GM21367 (cell line): ENCODE measurements around the gene NDE1.

Experiments used
- ATAC-seq: cut with Tn5 transposase; IDR thresholded peaks from one replicate; pipeline ENCODE4 v1.9.1; 2021; ENCODE audit not compliant: unreplicated experiment

NDE1 gene

GRCh38 chr16:15764112-15764511 is 114.1 kb downstream of the NDE1 start:
- ATAC-seq = no peak

- ATAC-seq = no peak
Observed at GRCh38 chr16:15765116-15765515, 115.1 kb downstream of the NDE1 start.

- peak; percentile 83 for ATAC-seq
Observed at GRCh38 chr16:15765880-15766279, 115.8 kb downstream of the NDE1 start.

- ATAC-seq = no peak
Observed at GRCh38 chr16:15766918-15767317, 116.9 kb downstream of the NDE1 start.

DNA sequence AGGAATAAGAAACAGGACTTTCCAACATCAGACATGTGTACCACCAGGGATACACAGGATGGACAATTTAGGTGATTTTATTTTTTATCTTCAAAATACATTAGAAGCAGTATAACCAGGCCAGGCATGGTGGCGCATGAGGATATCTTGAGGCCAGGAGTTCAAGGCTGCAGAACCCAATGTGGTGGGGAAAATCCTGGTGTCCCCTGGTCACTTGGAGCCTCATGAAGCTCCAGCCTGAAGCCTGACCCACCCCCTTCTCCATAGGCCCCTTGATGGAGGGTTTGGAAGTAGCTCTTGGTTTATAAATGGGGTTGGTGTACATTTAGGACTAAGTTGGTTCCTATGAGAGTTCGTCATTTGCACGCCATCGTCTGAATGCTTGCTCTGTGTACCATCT is 118.2 kb downstream of the NDE1 start:
- no peak for ATAC-seq

DNA sequence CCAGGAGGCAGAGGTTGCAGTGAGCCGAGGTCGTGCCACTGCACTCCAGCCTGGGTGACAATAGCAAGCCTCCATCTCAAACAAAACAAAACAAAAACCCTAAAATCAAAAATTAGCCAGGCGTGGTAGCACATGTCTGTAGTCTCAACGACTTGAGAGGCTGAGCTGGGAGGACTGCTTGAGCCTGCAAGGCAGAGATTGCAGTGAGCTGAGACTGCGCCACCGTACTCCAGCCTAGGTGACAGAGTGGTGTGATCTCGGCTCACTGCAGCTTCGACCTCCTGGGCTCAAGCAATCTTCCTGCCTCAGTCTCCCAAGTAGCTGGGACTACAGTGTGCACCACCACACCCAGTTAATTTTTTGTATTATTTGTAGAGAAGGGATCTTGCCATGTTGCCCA is 119.2 kb downstream of the NDE1 start:
- no peak for ATAC-seq

DNA sequence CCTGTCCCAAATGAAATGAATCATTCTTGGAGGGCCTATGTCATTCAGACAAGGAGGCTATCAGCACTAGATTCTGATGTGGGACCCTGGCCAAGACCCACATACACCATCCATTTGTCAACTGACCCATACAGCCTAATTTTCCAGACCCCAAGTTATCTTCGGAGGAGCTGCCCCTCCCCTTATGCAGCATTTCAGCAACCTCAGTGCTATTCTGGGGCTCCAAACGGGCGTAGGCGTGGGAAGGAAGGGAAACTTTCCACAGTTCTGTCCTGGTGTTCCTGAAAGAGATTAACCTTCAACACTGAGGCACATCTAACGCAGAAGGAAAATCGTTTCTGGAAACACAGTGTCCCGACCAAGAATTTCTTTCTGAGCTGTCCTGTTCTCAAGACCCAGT is 120.1 kb downstream of the NDE1 start:
- no peak for ATAC-seq

DNA sequence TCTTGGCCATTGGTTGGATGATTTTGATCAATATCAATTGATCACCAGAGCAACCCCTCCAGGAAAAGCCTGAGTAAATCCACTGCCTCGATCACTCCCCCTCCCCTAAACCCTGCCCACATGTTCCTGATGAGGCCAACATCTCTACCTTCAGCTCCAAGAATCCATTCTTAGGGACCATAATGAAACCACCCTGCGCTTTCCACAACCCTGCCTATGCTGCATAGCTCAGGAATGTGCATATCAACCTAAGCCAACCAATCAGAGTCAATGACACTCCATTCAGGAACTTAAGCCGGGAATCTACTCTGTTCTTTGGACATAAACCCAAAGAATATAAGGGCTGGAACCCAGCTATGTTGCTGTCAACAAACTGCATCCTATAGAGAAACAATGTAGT is 120.5 kb downstream of the NDE1 start:
- no peak for ATAC-seq

- no peak for ATAC-seq
Observed at GRCh38 chr16:15771694-15772093, 121.6 kb downstream of the NDE1 start.

DNA sequence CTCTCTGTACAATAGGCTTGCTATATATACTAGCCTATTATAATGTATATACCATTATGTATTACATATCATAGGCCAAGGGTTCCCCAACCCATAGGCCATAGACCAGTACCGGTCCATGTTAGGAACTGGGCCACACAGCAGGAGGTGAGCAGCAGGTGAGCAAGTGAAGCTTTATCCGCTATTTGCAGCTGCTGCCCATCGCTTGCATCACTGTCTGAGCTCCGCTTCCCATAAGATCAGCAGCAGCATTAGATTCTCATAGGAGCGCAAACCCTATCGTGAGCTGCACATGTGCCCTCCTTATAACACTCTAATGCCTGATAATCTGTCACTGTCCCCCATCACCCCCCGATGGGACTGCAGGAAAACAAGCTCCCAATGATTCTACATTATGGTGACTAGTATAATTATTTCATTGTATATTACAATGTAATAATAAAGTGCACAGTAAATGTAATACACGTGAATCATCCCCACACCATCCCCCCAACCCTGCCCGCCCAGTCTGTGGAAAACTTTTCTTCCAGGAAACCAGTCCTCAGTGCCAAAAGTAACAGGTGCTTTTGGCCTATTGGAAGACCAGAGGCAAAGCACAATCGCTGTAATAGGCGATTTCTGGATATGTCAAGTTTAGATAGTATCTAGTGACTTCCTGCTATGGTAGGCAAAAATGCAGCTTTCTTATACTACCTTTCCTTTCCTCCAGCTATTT is 122.7 kb downstream of the NDE1 start:
- no peak for ATAC-seq

DNA sequence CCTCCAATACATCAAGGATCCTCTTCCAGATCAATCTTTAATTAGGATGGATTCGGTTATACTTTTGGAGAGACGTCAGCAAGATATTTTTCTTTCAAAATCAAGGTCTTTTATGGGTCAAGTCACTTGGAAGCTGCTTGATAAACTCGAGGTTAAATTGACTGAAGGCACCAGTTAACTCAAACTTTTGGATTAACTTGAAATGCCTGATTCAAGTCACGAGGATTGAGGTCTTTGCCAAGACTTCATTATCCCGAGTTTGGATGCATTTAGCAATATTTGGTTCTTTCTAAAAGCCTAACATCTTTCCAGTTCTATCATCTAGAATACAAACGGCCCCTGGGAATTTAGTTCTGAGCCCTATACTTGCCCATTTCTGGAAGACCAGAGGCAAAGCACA is 123.9 kb downstream of the NDE1 start:
- ATAC-seq = no peak

DNA sequence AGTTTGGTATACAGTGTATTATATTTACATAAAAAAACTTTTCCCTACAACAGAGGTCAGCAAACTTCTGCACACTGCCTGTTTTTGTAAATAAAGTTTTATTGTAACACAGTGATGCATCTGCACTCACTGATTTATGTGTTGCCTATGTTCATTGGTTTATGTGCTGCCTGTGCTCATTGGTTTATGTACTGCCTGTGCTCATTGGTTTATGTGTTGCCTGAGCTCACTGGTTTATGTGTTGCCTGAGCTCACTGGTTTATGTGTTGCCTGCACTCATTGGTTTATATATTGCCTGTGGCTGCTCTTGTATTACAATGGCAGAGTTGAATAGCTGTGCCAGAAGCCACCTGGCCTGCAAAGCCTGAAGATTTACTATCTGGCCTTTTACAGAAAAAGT is 125.2 kb downstream of the NDE1 start:
- ATAC-seq = no peak

- ATAC-seq = no peak
Observed at GRCh38 chr16:15775663-15776304, 125.7 kb downstream of the NDE1 start.
